Fibroblast of lung (primary cell): ENCODE results near the gene SERPINB2. TPM values are rescaled to one million over a fixed set of nuclear protein-coding genes. Genes with fewer than 3 reads are reported as not detected.

ENCODE experiments used
- DNase-seq, 2 donors: peaks; one replicate each; pipeline versions ENCODE4 v3.0.0 to v3.0.0-alpha.2; 2010; ENCODE audit warnings: low read depth in 2 of 2
- H2AFZ ChIP-seq: 2 replicates; pipeline ENCODE4 v1.5.1; 2012; ENCODE audit warnings: low read length, control low read depth, inconsistent platforms
- H3K27ac ChIP-seq: 2 replicates; pipeline ENCODE4 v1.5.1; 2011; ENCODE audit warnings: low read length, control low read depth; ENCODE audit not compliant: insufficient read depth
- H3K27me3 ChIP-seq: 2 replicates; pipeline ENCODE4 v1.5.1; 2011; ENCODE audit warnings: mild to moderate bottlenecking, low read length; ENCODE audit not compliant: control insufficient read depth, insufficient read depth
- H3K36me3 ChIP-seq: 2 replicates; pipeline ENCODE4 v1.5.1; 2011; ENCODE audit warnings: low read length; ENCODE audit not compliant: control insufficient read depth, insufficient read depth
- H3K4me1 ChIP-seq: 2 replicates; pipeline ENCODE4 v1.5.1; 2011; ENCODE audit warnings: low read length; ENCODE audit not compliant: control insufficient read depth, insufficient read depth; ENCODE audit errors: extremely low read depth
- H3K4me2 ChIP-seq: 2 replicates; pipeline ENCODE4 v1.5.1; 2011; ENCODE audit warnings: low read length, control low read depth; ENCODE audit not compliant: insufficient read depth; ENCODE audit errors: extremely low read depth
- H3K4me3 ChIP-seq, 4 experiments: fragments of 200-600 bp in 1 of 4; sonication (generic) in 1 of 4; replicated peaks in 1 of 4; 2 replicates each; pipeline ENCODE4 v1.5.1; 2011 to 2016; ENCODE audit warnings: low read length in 4 of 4, low read depth in 3 of 4, mild to moderate bottlenecking in 3 of 4, control low read depth in 2 of 4, inconsistent platforms in 1 of 4, mixed read lengths in 1 of 4; ENCODE audit not compliant: insufficient read depth in 1 of 4; ENCODE audit errors: control extremely low read depth in 1 of 4
- H3K79me2 ChIP-seq: 2 replicates; pipeline ENCODE4 v1.5.1; 2012; ENCODE audit warnings: mild to moderate bottlenecking, low read length, inconsistent platforms; ENCODE audit not compliant: control insufficient read depth, insufficient read depth
- H3K9ac ChIP-seq: 2 replicates; pipeline ENCODE4 v1.5.1; 2011; ENCODE audit warnings: mild to moderate bottlenecking, low read length, control low read depth; ENCODE audit not compliant: insufficient read depth
- H3K9me3 ChIP-seq: 2 replicates; pipeline ENCODE4 v1.5.1; 2012; ENCODE audit warnings: low read depth, low read length; ENCODE audit not compliant: control insufficient read depth, insufficient read depth
- H4K20me1 ChIP-seq: 2 replicates; pipeline ENCODE4 v1.5.1; 2011; ENCODE audit warnings: low read length; ENCODE audit not compliant: control insufficient read depth, insufficient read depth; ENCODE audit errors: extremely low read depth
- EZH2 ChIP-seq: IDR thresholded peaks from 2 replicates; pipeline ENCODE4 v1.5.1; 2012; ENCODE audit warnings: low read length, control low read depth, mild to moderate bottlenecking; ENCODE audit errors: missing control alignments
- polyA plus RNA-seq, 2 donors: library from polyadenylated mRNA; depleted of rRNA in 1 of 2; stranded (reverse) in 1 of 2; unstranded in 1 of 2; fragments of >200 nt; gene quantifications; 2 replicates each; pipeline ENCODE4 v1.2.1, GENCODE V29; 2011 to 2012; ENCODE audit warnings: missing spikeins in 1 of 2
- total RNA-seq: library from RNA; depleted of rRNA; stranded (reverse); fragments of >200 nt; gene quantifications from 2 replicates; pipeline ENCODE4 v1.2.1, GENCODE V29; 2014
- TF ChIP-seq, protein P1 (sequence below), 2 donors: IDR thresholded peaks in 1 of 2; conservative IDR thresholded peaks in 1 of 2; 1 replicate in 1 of 2; 2 replicates in 1 of 2; pipeline ENCODE4 v1.5.1; 2011 to 2012; ENCODE audit warnings: low read length in 2 of 2, control low read depth in 1 of 2, inconsistent platforms in 1 of 2, low read depth in 1 of 2, mild to moderate bottlenecking in 1 of 2

Gene SERPINB2
- total and polyA plus RNA-seq, 2 donors (not counting 1 experiment from before 2014, with no cell fraction given), result 12.1 to 25.0 TPM

DNA sequence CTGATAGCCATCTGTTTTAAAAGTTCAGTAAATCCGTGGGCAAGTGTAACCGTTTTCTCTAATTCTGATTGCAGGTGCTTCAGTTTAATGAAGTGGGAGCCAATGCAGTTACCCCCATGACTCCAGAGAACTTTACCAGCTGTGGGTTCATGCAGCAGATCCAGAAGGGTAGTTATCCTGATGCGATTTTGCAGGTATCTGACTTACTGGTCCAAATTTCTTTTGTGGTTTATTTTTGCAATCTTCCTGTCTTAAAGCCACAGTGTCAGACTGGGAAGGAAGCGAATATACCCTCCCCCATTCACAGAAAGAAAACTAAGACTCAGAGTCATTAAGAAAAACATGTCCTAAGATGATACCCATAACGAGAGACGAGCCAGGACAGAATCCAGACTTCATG is 7.7 kb downstream of the SERPINB2 start:
- no peak for DNase-seq
- no peak overlapping the region for H2AFZ ChIP-seq
- no peaks in the 10 kb centered on the region for H3K27me3 ChIP-seq
- H3K79me2 ChIP-seq, result no peaks in the 10 kb centered on the region
- no peak overlapping the region for H3K4me3 ChIP-seq
- no peaks in the 10 kb centered on the region for H4K20me1 ChIP-seq
- no peak for TF ChIP-seq EZH2
- no peak overlapping the region for H3K4me2 ChIP-seq
- no peaks in the 10 kb centered on the region for H3K36me3 ChIP-seq
- H3K9me3 ChIP-seq, result no peaks in the 10 kb centered on the region
- no peaks in the 10 kb centered on the region for H3K4me1 ChIP-seq
- no peak overlapping the region for H3K27ac ChIP-seq
- no peak overlapping the region for H3K9ac ChIP-seq

DNA sequence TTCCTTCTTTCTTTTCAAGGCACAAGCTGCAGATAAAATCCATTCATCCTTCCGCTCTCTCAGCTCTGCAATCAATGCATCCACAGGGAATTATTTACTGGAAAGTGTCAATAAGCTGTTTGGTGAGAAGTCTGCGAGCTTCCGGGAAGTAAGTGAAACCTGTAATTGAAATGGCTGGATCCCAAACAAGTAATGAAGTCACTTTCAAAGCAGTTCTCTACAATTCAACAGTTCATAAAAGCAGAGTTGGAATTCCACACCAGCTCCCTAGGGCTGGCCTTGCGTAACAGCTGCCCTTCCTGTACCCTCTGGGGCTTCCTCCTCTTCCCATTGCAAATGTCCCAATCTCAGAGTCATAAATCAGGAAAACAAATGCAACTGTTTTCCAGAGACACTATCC is 9.6 kb downstream of the SERPINB2 start:
- H3K9ac ChIP-seq, result no peak overlapping the region
- H3K4me2 ChIP-seq, result no peak overlapping the region
- H3K4me3 ChIP-seq, result no peak overlapping the region
- no peaks in the 10 kb centered on the region for H3K9me3 ChIP-seq
- no peaks in the 10 kb centered on the region for H3K4me1 ChIP-seq
- H3K36me3 ChIP-seq, result no peaks in the 10 kb centered on the region
- no peak overlapping the region for H2AFZ ChIP-seq
- H3K27me3 ChIP-seq, result no peaks in the 10 kb centered on the region
- H3K79me2 ChIP-seq, result no peaks in the 10 kb centered on the region
- H4K20me1 ChIP-seq, result no peaks in the 10 kb centered on the region
- TF ChIP-seq EZH2, result no peak
- TF ChIP-seq, protein P1, sequence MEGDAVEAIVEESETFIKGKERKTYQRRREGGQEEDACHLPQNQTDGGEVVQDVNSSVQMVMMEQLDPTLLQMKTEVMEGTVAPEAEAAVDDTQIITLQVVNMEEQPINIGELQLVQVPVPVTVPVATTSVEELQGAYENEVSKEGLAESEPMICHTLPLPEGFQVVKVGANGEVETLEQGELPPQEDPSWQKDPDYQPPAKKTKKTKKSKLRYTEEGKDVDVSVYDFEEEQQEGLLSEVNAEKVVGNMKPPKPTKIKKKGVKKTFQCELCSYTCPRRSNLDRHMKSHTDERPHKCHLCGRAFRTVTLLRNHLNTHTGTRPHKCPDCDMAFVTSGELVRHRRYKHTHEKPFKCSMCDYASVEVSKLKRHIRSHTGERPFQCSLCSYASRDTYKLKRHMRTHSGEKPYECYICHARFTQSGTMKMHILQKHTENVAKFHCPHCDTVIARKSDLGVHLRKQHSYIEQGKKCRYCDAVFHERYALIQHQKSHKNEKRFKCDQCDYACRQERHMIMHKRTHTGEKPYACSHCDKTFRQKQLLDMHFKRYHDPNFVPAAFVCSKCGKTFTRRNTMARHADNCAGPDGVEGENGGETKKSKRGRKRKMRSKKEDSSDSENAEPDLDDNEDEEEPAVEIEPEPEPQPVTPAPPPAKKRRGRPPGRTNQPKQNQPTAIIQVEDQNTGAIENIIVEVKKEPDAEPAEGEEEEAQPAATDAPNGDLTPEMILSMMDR (conservative IDR thresholded peaks at IDR 0.05 in 1 of 2, IDR thresholded peaks at IDR 0.05 in 1 of 2; ENCODE audit: low read depth in 1 of 2, low read length in 2 of 2), result no peak
- no peak for DNase-seq
- H3K27ac ChIP-seq, result no peak overlapping the region

DNA sequence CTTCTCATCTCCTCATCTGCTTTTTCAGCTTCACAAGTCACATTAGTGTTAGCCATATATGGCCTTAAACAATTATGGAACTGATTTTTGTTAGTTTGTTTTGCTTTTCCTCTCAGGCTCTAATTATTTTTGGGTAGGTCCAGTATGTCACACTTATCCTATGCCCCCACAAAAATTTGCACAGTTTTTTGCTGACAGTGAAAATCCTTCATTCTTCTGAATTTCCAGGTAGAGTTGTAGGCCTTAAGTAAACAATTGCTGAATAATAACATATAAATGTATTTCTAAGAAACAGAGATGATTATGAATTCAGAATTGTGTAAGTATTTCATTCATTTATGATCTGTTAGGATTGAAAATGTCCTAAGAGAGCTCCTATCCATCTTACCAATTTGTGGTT is 11.7 kb downstream of the SERPINB2 start:
- no peak for DNase-seq
- H4K20me1 ChIP-seq, result no peaks in the 10 kb centered on the region
- no peaks in the 10 kb centered on the region for H3K4me1 ChIP-seq
- TF ChIP-seq, protein P1 (conservative IDR thresholded peaks at IDR 0.05 in 1 of 2, IDR thresholded peaks at IDR 0.05 in 1 of 2; ENCODE audit: low read depth in 1 of 2, low read length in 2 of 2), result no peak
- no peak for TF ChIP-seq EZH2
- H3K4me2 ChIP-seq, result no peak overlapping the region
- H2AFZ ChIP-seq, result no peak overlapping the region
- no peak overlapping the region for H3K9ac ChIP-seq
- H3K79me2 ChIP-seq, result no peaks in the 10 kb centered on the region
- H3K4me3 ChIP-seq, result no peak overlapping the region
- no peak overlapping the region for H3K27ac ChIP-seq
- no peaks in the 10 kb centered on the region for H3K27me3 ChIP-seq
- no peaks in the 10 kb centered on the region for H3K36me3 ChIP-seq
- H3K9me3 ChIP-seq, result no peaks in the 10 kb centered on the region
